Activated T-cell treated with anti-CD3 and anti-CD28 coated beads, Interleukin-2, amount 50 U/mL, for 4 hours (primary cell): ENCODE results near the gene RASAL3. TPM values are rescaled to one million over a fixed set of nuclear protein-coding genes. Genes with fewer than 3 reads are reported as not detected.

ENCODE experiments used
- ATAC-seq, 2 donors: fragments of 200-7000 bp; cut with Tn5 transposase; one replicate each; pipeline ENCODE4 v1.10.0; 2021
- DNase-seq: peaks from one replicate; pipeline ENCODE4 v3.0.0-alpha.2; 2020
- H3K27me3 Mint-ChIP-seq: one replicate; pipeline ENCODE4 v1.8.0; 2021; ENCODE audit warnings: low read depth, mixed read lengths
- H3K36me3 Mint-ChIP-seq: one replicate; pipeline ENCODE4 v1.8.0; 2022; ENCODE audit warnings: mixed read lengths; ENCODE audit not compliant: insufficient read depth
- H3K4me1 Mint-ChIP-seq: one replicate; pipeline ENCODE4 v1.8.0; 2021; ENCODE audit warnings: low read depth, mixed read lengths
- H3K4me3 Mint-ChIP-seq: one replicate; pipeline ENCODE4 v1.8.0; 2021; ENCODE audit warnings: mild to moderate bottlenecking, moderate library complexity, mixed read lengths
- H3K9me3 Mint-ChIP-seq: one replicate; pipeline ENCODE4 v1.8.0; 2021; ENCODE audit warnings: mixed read lengths
- total RNA-seq, 3 donors: library from RNA; stranded (reverse); gene quantifications; one replicate each; pipeline ENCODE4 v1.2.1, GENCODE V29; 2021

The RASAL3 gene
- total RNA-seq, 3 donors from 2014 or later, result 91.0 to 112 (median 106) TPM

DNA sequence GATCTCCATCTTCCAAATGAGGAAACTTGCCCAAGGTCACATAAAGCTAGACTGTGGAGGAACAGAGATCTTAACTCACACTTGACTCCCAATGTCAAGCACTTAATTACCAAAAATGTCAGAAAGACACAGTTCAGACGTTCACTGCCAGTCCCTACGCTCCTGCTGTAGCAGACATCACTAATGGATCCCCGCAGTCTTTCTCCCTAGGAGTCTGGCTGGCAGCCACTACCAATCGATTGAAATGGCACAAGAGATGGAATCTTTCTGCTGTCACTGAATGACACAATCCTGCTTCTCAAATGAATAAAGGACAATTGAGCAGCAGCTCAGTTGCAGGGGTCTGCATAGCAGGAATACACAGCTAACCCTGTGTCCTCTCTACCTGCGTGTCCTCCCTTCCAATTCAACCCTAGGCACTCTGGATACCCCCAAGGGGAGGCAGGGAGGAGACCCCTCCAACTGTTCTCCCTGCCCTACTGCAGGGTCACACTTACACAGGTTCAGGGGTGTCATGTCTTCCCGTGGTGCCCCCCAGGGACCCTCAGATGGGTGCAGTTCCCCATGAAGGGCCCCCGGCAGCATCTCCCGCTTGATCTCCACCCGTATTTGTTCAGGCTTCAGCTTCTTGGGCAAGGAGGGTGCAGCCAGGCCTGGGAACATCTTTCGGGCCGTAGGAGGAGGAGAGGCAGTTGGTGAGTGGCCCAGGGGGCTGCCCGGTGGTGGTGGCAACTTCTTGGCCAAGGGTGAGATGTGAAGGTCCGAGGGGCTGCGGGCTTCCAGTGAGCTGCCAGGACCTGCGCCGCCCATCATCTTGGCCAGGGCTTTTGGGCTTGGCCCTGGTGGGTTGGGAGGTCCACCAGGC is 37.6 kb downstream of the RASAL3 start:
- DNase-seq (no peak), ATAC-seq (no peak)
- no peaks in the 10 kb centered on the region for H3K9me3 Mint-ChIP-seq
- peaks cover 41% of the 10 kb centered on the region for H3K36me3 Mint-ChIP-seq
- no peak overlapping the region for H3K4me3 Mint-ChIP-seq
- H3K4me1 Mint-ChIP-seq, result peaks cover 19% of the 10 kb centered on the region
- no peaks in the 10 kb centered on the region for H3K27me3 Mint-ChIP-seq

DNA sequence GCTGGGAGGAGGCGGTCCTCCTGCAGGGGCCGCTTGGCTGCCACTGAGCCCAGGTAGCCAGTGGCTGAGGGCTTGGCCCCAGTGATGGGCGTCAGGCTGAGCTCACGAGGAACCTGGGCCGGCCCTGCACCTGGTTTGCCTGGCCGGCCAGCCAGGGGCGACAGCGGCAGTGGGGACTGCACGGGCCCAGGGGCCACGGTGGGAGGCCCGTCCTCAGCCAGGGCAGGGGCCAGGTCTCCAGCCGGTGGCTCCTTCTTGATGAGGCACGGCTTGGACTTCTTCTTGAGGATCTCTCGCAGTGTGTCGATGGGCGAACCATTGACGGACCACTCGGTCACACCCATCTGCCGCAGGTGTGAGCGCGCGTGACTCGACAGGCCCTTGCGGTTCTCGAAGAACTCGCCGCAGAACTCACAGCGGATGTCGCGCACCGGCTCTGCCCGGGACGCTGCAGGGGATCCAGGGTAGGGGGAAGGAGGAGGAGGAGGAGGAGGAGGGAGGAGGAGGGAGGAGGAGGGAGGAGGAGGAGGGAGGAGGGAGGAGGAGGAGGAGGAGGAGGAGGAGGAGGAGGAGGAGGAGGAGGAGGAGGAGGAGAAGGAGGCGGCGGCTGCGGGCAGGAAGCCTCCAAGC is 38.9 kb downstream of the RASAL3 start:
- no peaks in the 10 kb centered on the region for H3K27me3 Mint-ChIP-seq
- peaks cover 6% of the 10 kb centered on the region for H3K4me1 Mint-ChIP-seq
- no peak for ATAC-seq
- H3K36me3 Mint-ChIP-seq, result peaks cover 38% of the 10 kb centered on the region
- no peak for DNase-seq
- H3K4me3 Mint-ChIP-seq, result no peak overlapping the region
- no peaks in the 10 kb centered on the region for H3K9me3 Mint-ChIP-seq

DNA sequence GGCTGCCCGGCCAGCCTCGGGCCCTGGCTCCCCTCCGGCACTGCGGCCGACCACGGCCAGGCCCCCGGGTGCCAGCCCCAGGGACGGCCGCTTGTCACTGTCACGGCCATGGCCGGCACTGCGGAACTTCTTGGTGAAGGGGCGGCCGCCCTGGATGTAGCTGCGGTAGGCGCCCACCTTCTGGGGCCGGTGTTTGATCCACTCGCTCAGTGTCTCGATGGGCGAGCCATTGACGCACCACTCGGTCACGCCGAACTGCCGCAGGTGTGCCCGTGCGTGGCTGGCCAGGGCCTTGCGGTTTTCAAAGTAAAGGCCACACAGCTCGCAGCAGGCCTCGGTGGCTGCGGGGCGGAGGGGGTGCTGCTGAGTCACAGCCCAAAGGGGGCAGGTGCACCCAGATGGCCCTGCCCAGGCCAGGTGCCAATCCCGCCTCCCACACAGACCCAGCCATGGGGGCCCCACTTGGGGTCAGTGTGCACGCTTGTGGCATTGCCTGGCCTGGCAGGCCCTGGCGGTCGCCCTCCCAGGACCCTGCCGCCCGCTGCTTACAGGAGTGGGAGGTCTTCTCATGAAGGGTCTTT is 39.6 kb downstream of the RASAL3 start:
- Mint-ChIP-seq H3K27me3 (no peaks in the 10 kb centered on the region), H3K4me1 (peaks cover 6% of the 10 kb centered on the region), H3K9me3 (no peaks in the 10 kb centered on the region), H3K4me3 (no peak overlapping the region), H3K36me3 (peaks cover 37% of the 10 kb centered on the region)
- ATAC-seq, result peak in 1 of 2 donors; percentile 6
- no peak for DNase-seq

DNA sequence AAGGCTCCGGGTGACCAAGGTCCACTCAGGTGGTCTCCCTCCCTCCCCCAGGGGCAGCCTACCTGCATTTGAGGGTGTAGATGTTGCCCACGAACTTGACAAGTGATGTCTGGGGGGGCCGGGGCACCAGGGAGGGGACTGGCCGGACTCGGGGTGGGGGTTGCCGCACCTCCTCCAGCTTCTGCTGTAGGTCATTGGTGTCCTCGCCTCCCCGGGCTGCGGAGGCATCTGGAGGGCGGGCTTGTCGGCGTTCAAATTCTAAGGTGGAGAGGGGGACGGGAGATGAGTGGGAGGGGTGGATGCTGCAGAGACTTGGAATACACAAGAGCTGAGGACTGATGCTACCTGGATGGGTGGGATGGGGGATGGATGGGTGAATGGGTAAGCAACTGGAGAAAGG is 40.2 kb downstream of the RASAL3 start:
- peaks cover 12% of the 10 kb centered on the region for H3K4me1 Mint-ChIP-seq
- H3K4me3 Mint-ChIP-seq, result no peak overlapping the region
- DNase-seq (no peak), ATAC-seq (no peak)
- peaks cover 37% of the 10 kb centered on the region for H3K36me3 Mint-ChIP-seq
- H3K9me3 Mint-ChIP-seq, result no peaks in the 10 kb centered on the region
- no peaks in the 10 kb centered on the region for H3K27me3 Mint-ChIP-seq

DNA sequence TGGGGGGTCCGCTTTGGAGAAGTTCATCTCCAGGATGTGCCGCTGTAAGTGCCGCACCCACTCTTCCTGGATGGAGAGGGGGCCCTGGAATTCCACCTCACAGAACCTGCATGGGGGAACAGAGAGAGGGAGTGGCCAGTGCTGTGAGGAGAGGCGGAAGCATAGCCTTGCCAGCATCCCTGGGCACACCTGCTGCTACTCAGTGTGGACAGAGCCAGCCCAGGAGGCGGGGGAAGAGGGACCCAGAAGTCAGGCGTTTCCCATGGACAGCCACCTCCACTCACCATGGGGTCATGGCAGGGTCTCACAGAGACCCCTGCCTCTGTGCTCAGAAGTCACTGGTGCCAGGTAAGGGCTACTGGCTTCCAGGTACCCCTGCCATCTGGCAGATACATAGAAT is 41.2 kb downstream of the RASAL3 start:
- ATAC-seq, result no peak
- H3K4me1 Mint-ChIP-seq, result peaks cover 15% of the 10 kb centered on the region
- peaks cover 37% of the 10 kb centered on the region for H3K36me3 Mint-ChIP-seq
- DNase-seq, result no peak
- no peak overlapping the region for H3K4me3 Mint-ChIP-seq
- no peaks in the 10 kb centered on the region for H3K27me3 Mint-ChIP-seq
- H3K9me3 Mint-ChIP-seq, result no peaks in the 10 kb centered on the region

DNA sequence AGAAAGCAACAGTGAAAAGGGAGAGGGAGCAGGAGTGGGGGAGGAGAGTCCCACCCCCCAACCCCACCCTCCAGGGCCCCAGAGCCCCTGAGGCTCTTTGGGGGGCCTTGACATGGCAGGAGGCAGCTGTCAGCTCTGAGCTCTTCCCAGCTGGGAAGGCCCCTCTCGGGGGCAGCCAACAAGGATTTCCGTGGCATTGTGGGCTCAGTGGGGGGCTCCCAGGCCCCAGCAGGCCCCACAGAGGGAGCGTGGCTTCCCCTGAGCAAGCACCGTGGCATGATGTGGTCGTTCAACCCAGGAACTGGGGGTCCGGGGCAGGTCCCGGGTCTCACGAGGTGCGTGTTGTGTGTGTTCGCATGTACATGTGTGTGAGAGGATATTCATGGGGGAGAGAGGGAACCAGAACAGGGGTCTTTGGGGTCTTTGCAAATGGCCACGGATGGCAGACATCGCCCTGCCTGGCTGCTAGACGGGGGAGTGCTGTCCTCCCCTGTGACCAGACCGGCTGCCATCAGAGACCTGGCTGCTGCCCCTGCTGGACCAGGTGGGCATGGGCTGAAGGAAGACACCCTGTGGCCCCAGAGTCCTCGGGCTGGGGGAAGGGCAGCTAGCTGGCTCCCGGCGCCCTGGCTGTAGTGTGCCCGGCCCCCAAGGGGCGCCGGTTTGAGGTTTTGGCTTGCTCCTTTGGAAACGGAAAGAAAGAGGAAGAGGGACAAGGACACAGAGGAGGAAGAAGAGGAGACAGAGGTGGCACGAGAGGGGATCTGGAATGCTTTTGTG is 41.9 kb downstream of the RASAL3 start:
- H3K4me1 Mint-ChIP-seq, result peaks cover 21% of the 10 kb centered on the region
- no peak for DNase-seq
- peaks cover 35% of the 10 kb centered on the region for H3K36me3 Mint-ChIP-seq
- H3K4me3 Mint-ChIP-seq, result no peak overlapping the region
- no peaks in the 10 kb centered on the region for H3K27me3 Mint-ChIP-seq
- H3K9me3 Mint-ChIP-seq, result no peaks in the 10 kb centered on the region
- ATAC-seq, result no peak

DNA sequence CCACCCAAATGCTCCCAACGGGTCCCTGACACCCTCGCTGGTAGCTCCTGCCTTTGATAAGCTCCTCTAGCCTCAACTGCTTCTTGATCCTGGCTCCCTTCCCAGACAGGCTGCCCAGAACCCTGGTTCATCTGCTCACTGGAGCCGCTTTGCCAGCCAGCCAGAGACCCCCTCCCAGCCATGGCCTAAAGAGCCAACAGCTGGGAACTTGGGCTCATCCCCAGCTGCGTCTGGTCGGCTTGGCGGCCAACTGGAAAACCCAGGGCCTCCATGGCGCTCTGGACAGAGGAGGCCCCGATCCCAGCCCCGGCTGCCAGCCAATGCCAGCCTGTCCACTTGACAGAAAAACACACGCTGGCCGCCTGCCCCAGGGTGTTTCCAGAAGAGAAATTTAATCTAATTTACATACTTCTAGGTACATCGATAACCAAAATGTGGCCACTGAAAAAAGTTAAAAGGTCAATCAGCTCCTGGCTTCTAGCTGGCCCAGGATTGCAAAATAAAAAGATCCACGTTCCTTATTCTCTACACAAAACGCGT is 42.6 kb downstream of the RASAL3 start:
- H3K9me3 Mint-ChIP-seq, result no peaks in the 10 kb centered on the region
- peaks cover 28% of the 10 kb centered on the region for H3K36me3 Mint-ChIP-seq

DNA sequence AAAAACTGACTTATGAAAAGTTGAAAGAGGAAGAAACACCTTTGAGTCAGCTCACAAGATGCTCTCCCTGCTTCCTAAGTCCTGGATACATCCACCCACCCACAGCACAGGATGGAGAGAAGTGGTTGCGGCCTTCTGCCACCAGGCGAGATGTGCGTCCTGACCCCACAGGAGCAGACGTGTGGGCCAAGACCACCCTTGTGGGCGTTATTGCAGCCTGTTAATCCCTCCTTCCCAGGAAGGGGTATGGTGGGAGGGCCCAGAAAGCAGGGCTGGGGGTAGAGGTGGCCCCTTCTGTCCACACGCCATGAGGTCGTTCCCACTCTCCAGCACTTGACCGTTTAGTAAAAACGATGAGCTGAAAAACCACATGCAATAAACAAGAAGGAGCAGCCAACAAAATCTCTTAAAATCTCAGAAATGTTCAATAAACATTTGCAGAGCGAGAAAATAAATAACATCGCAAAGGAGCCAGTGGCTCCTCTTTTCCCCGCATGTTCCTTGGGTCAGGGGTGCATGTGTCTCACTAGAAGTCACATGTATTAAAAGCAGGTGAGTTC is 43.1 kb downstream of the RASAL3 start:
- DNase-seq (no peak), ATAC-seq (no peak)
- H3K9me3 Mint-ChIP-seq, result no peaks in the 10 kb centered on the region
- H3K4me3 Mint-ChIP-seq, result no peak overlapping the region
- H3K4me1 Mint-ChIP-seq, result peaks cover 32% of the 10 kb centered on the region
- H3K27me3 Mint-ChIP-seq, result no peaks in the 10 kb centered on the region
- peaks cover 27% of the 10 kb centered on the region for H3K36me3 Mint-ChIP-seq

More for the DNA sequence above, 42.6 kb downstream of the RASAL3 start:
- peaks cover 28% of the 10 kb centered on the region for H3K4me1 Mint-ChIP-seq
- no peaks in the 10 kb centered on the region for H3K27me3 Mint-ChIP-seq
- H3K4me3 Mint-ChIP-seq, result no peak overlapping the region
- DNase-seq (no peak), ATAC-seq (no peak)

DNA sequence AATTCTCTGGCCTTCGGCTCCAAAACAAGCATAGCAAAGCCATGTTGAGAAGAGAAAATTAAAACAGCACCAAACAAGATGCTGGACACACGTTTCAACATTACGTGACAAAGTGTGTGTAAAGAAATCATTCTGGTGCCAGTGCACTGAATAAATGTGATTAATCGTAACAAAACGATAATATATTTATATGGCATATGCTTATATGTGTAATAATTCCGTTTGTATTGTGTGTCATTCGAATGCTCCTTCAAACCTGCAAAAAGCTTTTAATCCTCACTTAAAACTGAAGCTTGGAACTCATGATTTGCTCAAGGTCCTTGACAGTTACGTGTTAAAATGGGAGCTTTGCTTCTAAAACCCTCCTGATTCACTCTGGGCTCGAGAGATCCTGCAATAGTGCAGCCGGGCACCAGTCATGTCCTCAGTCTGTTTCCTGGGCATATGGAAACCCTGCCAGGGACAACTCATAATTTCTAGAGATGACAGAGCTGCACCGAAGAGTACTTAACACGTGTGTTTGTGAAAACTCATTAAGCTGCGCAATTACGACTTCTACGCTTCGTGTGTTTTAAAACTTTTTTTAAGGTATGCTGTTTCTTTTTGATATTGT is 44.8 kb downstream of the RASAL3 start:
- H3K4me3 Mint-ChIP-seq, result peak overlapping the region; percentile 94
- no peaks in the 10 kb centered on the region for H3K9me3 Mint-ChIP-seq
- H3K36me3 Mint-ChIP-seq, result peaks cover 27% of the 10 kb centered on the region
- DNase-seq, result no peak
- H3K27me3 Mint-ChIP-seq, result no peaks in the 10 kb centered on the region
- ATAC-seq, result no peak
- H3K4me1 Mint-ChIP-seq, result peaks cover 41% of the 10 kb centered on the region

DNA sequence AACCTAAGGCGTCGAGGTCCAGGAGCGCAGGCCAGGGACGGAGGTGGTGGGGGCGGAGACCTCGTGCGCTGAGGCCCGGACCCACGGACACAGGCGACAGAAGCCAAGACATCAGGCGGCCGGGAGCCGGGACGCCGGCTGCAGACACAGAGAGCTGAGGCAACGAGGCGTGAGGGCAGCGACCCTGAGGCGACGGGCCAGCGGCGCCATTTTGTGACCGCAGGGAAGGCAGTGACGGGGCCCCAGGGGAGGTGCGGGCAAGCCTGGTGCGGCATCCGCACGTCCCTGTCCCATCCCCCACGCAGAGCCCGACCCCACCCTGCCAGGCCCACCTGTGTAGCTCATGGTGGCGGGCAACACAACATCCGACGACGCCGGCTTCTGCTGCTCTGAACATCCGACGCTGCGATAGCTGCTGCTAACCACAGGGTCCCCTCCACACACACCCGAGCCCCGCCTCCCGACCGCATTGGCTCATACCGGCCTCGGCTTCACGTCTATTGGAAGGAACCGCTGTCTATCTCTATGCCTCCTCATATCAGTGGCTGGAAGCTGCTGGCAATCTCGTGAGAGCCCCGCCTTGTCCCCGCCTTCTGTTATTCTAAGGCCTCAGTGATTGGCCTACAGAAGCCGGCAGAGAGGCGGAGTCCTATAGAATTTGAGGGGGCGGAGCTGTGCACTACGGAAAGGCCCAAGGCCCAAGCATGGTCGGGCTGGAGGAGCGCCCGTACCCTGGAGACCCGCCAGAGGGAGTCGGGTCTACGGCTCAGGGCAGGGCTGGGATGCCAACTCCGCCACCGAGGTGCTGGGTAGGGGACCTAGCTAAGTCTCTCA is 45.5 kb downstream of the RASAL3 start, which contains the start of gene AKAP8L:
TSS of gene AKAP8L (minus strand) at position 410 of the 834 bp plus-strand sequence. CDS start at position 345, 65 bp downstream.
- Mint-ChIP-seq H3K4me3 (peak within 1 kb of the TSS; percentile 94), H3K27me3 (no peaks in the 10 kb centered on the region), H3K36me3 (peaks cover 24% of the 10 kb centered on the region), H3K9me3 (no peaks in the 10 kb centered on the region), H3K4me1 (peaks cover 42% of the 10 kb centered on the region)
- ATAC-seq (peak; percentile 94 to 96), DNase-seq (peak; percentile 97)

DNA sequence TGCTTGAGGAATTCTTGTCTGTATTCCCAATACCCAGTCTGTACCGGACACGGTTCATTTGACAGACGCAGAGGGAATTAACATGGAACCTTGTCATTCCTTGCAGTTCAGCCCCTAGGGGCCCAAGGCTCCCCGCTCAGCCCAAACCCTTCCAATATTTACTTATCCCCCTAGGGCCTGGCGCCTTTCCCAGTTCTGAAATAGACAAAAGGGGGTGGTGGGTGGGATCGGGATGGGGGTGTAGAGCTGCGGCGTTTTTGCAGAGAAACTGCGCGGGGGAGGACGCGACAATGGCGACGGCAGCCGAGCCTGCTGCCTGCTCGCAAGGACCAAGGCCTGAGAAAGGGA is 46.1 kb downstream of the RASAL3 start:
- H3K9me3 Mint-ChIP-seq, result no peaks in the 10 kb centered on the region
- H3K36me3 Mint-ChIP-seq, result peaks cover 22% of the 10 kb centered on the region
- no peak for DNase-seq
- H3K4me1 Mint-ChIP-seq, result peaks cover 47% of the 10 kb centered on the region
- H3K27me3 Mint-ChIP-seq, result no peaks in the 10 kb centered on the region
- peak overlapping the region; percentile 94 for H3K4me3 Mint-ChIP-seq
- no peak for ATAC-seq

DNA sequence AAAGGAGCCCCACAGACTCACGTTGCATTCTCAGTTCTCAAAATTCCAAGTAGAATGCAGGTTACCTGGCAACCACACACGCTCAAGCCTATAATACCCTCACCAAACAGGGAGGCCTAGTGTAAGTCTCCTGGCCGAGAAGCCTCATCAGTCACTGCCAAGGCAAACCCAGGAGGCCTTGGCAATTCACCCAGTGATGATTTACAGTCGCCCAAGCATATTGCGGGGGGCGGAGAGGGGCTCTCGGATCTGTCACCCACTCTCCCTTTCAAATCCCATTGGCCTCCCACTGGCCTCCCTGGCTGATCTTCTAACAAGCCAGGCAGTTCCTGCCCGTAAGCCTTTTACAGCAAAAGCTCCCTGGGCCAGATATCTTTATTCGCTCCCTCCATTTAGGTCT is 46.6 kb downstream of the RASAL3 start:
- peaks cover 20% of the 10 kb centered on the region for H3K36me3 Mint-ChIP-seq
- DNase-seq (no peak), ATAC-seq (no peak)
- H3K27me3 Mint-ChIP-seq, result no peaks in the 10 kb centered on the region
- peaks cover 52% of the 10 kb centered on the region for H3K4me1 Mint-ChIP-seq
- peak overlapping the region; percentile 94 for H3K4me3 Mint-ChIP-seq
- H3K9me3 Mint-ChIP-seq, result no peaks in the 10 kb centered on the region

DNA sequence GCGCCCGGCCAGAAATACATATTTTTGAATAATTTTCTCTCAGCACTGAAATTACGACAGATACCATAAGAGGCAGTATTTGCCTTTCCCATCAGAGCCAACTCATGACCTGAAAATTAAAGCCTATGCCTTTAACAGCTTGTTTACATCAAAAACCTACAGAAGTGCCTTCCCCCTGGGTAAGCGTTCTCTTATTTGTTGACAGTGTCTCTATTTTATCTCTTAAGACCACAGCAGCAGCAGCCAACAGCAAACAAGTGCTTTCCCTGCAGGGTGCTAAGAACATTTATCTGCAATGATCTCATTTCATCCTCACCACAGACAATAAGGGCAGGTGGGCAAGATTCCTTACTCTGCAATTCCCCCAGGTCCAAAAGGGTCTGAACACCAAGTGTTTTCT is 51.5 kb downstream of the RASAL3 start:
- DNase-seq (no peak), ATAC-seq (no peak)
- H3K36me3 Mint-ChIP-seq, result peaks cover 13% of the 10 kb centered on the region
- no peak overlapping the region for H3K4me3 Mint-ChIP-seq
- H3K4me1 Mint-ChIP-seq, result peaks cover 47% of the 10 kb centered on the region
- no peaks in the 10 kb centered on the region for H3K27me3 Mint-ChIP-seq
- H3K9me3 Mint-ChIP-seq, result no peaks in the 10 kb centered on the region
